GM21825 (cell line): ENCODE measurements around the gene NEDD4L.

Experiments used
- ATAC-seq: cut with Tn5 transposase; IDR thresholded peaks from one replicate; pipeline ENCODE4 v1.9.1; 2021; ENCODE audit warnings: mild to moderate bottlenecking, moderate library complexity; ENCODE audit not compliant: unreplicated experiment

Gene NEDD4L

DNA sequence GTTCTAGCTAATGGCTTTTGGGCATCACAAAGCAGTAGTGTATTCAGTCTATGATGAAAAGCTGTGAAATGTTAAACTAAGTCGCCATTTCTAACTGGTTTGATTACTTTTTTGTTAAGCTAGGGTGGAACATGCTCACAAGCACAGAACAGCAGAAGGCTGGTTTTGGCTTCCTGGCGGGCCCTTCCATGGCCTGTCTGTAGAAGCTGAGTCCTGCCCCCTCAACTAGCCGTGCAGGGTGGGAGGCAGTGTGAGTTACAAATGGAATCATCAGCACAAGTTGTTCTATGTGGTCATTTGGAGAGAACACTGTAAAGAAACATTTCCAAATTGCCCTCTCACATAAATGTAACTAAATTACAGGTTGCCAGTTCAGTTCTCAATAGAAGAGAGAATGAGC lies 294.1 kb downstream of the NEDD4L start:
- no peak for ATAC-seq

GRCh38 chr18:58338961-58339592 lies 295.1 kb downstream of the NEDD4L start:
- ATAC-seq: no peak

GRCh38 chr18:58339890-58340289 lies 295.9 kb downstream of the NEDD4L start:
- ATAC-seq: no peak

DNA sequence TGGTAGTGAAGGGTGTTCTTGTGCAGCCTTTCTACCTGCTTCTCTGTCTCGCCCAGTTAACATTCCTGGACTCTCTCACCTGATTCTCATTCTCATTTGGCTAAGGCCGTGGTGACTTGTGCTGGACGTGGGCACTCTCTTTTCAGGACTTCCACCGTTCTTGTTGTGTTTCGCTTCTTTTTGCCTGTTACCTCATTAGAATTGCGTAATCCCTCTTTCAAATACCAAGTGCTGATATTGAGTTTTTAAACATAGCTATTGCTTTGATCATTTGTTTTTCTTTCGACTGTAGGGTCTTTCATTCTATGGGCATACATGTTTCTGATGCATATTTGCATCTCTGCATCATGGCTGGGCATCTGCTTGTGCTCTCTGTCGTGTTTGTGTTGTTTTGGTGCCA lies 297.9 kb downstream of the NEDD4L start:
- no peak for ATAC-seq

- no peak for ATAC-seq
These were observed 300.1 kb downstream of the NEDD4L start for GRCh38 chr18:58344080-58344670.

DNA sequence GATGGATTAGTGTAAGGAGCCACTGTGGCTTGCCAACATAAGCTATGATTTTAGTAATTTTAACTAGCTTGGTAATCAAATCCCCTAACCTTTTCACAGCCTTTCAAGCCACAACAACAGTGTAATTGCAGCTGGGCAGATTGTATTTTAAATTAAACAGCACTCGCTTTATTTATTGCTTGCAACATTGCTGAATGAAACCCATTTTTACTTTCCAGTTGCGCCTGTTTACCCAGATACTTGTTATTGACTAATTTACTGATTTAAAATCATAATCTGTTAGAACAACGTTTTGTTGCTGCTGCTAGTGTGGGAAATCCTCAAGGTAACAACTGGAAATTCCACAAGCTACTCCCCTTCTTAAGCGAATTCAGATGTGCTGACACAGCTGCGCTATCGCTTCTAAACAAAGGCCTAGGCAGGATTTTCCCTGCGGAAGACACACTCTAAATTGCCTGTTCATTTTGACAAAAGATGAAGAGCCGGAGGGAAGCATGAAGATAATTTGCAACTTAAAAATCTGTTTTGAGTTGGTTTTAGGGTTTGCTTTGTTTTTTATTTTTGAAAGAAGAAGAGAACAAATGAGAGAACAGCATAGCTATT lies 300.9 kb downstream of the NEDD4L start:
- ATAC-seq: no peak

DNA sequence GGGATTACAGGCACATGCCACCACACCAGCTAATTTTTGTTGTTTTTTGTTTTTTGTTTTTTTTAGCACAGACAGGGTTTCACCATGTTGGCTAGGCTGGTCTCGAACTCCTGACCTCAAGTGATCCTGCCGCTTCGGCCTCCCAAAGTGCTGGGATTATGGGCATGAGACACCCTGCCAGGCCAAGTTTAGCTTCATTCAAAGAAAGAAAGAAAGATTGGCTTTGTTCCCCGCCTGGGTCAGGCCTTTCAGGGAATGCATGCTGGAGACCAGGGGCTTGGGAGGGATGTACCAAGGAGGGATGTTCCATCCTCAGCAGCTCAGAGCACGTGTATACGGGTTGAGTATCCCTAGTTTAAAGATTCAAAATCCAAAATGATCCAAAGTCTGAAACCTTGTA lies 301.8 kb downstream of the NEDD4L start:
- no peak for ATAC-seq

DNA sequence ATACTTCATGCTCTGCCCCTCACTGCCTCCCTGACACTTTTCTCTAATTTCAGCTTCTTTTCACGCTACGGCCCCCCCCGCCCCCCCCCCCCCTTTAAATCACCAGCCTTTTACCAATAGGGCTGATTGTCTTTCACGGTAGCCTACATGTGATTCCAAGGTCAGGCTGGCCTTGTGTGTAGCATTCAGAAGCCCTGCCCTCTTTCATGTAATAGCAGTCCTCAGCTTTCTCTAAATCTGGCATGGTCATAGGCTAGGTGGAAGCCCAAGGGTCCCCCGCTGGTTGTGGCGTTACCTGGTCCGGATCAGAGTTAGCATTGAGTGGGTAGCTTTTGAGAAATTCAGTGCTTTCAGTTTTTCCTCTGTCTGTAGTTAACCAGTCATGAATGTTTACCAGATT lies 303.1 kb downstream of the NEDD4L start:
- no peak for ATAC-seq

DNA sequence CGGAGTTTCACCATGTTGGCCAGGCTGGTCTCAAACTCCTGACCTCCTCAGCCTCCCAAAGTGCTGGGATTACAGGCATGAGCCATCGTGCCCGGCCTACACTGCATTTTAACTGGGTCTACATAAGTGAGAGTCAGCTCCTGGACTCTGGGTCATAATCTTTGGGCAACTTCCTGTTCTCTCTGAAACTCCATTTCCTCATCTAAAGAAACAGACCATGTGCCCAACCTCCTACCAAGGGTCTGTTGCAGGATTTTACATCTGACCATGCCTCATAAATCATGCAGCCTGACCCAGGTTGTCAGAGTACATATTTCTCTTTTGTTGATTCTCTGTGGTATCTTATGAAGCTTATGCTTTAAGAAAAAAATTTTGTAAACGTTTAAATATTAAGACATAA lies 304.5 kb downstream of the NEDD4L start:
- no peak for ATAC-seq

GRCh38 chr18:58348951-58349350 lies 304.9 kb downstream of the NEDD4L start:
- no peak for ATAC-seq

GRCh38 chr18:58349650-58350049 lies 305.6 kb downstream of the NEDD4L start:
- ATAC-seq: no peak

DNA sequence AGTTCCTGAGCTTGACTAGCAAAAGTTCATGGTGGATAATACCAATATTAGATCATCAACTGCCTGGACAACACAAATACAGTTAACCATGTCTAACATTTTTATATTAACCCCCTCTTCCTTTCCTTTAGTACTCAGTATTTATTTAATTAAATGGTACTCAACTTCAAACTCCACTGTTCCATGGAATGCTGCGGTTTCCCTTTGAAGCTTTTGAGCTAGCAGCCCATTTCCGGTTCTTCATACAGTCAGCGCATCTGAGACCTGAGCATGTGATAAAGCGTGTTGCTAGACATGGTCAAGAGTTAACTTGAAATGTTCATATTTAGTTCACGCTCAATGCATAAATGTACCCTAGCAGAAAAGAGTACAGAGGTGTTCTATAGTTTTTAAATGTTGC lies 306.5 kb downstream of the NEDD4L start:
- no peak for ATAC-seq

DNA sequence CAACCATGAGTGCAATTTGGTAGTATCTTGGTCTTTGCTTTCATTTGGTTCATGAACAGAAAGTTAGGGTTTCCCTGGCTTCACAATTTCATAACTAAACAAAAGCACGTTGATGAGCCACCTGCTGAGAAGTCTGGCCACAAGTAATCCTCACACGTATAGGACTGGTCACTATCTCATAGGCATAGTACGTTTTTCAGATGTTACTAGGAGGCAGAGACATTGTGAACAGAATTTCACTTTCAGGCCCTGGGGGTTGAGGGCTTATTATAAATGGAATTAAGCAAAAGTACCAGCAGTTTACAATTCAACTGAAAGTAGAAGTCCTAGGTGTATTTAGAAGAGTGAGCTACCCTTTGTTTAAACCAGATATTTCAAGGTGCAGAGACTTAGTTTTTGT lies 307.8 kb downstream of the NEDD4L start:
- no peak for ATAC-seq

DNA sequence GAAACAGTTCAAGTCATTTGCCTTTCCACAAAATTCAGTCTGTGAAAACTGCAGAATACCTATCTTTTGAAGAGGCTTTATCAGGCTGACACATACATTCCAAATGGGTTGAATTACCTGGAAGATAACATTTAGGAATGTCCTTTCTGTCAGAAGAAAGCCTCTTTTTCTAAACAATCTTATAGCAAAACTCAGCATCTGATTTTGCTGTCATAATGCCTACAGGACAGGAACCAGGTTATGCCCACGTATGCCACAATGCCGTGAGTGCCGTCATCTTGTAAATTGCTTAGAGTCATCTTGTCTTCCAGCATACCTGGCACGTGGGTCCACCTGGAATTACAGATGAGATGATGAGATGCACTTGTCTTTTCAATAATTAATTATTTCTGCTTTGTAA lies 309.6 kb downstream of the NEDD4L start:
- no peak for ATAC-seq

DNA sequence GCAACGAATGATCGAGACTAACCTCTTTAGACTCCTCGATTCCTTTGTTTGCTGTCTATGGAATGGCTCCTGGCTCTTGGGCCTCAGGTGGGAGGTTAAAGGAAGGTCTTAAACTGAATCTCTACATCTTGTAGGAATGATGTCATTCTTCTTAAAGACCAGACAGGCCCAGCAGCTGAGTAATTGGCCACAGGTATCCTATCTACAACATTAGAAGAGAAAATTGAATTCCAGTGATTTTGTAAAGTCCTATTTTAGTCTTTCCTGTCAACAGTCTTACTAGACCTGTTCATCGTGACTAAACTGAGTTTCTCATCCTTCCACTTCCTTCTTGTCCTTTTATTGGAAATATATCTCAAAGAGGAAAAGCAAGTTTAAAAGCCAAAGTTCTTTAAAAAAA lies 310.0 kb downstream of the NEDD4L start:
- no peak for ATAC-seq

- ATAC-seq: no peak
These were observed 310.8 kb downstream of the NEDD4L start for GRCh38 chr18:58354791-58355190.

DNA sequence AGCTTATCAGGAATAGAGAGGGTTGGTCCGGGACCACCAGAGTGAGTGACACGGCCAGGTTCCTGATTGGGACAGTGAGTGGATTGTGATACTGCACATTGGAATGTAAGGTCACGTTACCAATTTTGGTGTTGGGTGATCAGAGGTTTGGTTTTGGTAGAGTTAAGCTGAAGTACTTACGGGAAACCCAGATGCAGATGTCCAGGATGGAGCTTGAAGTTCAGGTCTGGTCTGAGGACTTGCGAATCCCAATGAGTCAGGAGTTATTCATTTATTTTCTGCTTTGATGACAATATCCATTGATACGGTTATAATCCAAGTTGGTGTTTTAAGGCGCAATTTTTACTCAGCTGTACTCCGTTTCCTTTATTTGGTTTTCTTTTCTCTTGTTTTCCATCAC lies 311.2 kb downstream of the NEDD4L start:
- ATAC-seq: no peak

DNA sequence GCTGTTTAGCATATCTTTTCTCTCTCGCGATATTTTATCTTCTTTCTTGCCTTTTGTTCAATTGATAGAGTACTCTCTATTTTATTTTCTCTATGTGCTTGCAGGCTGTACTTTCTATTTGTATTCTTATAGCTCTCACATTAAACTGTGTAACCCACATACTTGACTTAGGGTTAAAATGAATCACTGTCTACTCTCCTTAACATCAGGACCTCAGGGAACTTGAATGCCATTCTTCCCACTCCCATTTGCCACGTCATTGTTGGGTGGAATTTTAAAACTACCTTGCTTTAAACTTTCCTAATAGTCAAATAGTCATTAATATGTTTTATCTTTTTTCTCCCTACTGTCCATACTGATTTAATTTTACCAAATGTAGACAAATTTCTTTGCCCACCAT lies 315.2 kb downstream of the NEDD4L start:
- ATAC-seq: no peak

GRCh38 chr18:58359620-58360019 lies 315.6 kb downstream of the NEDD4L start:
- no peak for ATAC-seq

DNA sequence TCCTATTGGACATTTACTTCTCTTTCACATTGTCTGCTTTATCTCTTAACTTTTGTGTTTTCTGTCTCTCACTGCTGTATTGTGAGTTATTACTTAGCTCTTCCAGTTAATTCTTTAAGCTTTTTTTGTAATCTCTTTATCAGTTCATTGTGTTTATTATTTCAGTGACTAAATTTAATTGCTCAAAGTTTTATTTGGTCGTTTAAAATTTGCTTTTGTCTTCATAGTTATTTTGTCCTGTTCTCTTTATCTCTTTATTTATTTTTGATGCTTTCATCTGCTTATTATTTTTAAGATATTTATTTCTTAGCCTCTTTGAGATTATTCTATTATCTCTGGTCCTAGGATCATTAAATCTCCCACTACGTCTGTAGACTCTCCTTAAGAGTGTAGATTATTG lies 316.3 kb downstream of the NEDD4L start:
- no peak for ATAC-seq

DNA sequence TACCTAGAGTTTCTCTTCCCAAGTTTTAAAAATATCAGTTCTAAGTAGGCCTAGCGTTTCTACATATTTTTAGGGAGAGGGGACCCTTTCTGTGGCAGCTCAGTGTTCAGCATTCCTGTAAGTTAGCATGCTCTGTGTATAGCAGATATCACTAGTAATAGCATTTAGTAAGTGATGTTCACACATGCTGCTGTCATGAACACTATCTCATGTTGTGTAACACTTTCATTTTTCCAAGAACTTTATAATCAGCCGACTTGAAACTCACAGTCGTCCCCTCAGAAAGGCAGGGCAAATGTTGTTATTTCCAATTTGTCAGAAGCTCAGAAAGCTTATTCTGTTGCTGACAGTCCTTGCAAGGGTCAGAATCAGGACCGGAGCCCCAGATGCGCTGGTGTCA lies 317.2 kb downstream of the NEDD4L start:
- no peak for ATAC-seq

DNA sequence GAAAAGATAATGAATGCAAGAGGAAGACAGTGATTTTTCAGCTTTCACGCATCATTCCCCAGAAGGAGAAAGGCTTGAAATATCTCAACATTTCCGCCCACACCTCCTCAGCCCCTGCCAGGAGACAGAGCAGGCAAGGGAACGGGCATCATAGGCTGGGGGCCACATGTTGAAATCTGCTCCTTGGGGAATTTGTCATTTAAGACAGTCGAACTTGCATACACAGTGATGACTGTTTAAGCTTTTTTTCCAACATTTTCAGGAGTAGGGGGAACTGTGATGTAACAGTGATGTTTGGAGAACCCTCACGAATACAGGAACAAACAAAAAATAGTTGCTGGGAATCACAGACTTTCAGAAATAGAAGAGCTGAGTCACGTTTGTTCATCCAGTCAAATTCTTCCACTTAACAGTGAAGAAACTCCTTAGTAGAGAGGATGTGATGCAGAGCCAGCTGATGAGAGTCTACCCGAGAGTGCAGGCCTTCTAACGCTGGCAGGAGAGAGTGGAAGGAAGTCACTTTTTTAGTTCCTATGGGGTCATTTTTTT lies 318.1 kb downstream of the NEDD4L start:
- ATAC-seq: no peak
